K562 (cell line): ENCODE results near the gene CHRDL2. TPM values are rescaled to one million over a fixed set of nuclear protein-coding genes. Genes with fewer than 3 reads are reported as not detected.

Source experiments
- ATAC-seq: fragments of 200-7000 bp; cut with Tn5 transposase; 3 replicates; pipeline ENCODE4 v1.9.1; 2020; ENCODE audit warnings: moderate library complexity
- BruUV-seq: library from RNA; stranded (reverse); fragments of 400-500 nt; replicated peaks from 2 replicates; lab custom pipeline; 2021; lab: Mats Ljungman, UMichigan
- CTCF ChIA-PET: fragments of 300-600 bp; formaldehyde crosslinking; extraction: SDS; loops from one replicate; lab custom pipeline; 2021; ENCODE audit warnings: low intra/inter-chr PET ratio; lab: Yijun Ruan, JAX
- POLR2A ChIA-PET: fragments of 300-600, 350-650 bp; sonication (Branson Sonifier 250); formaldehyde crosslinking; extraction: SDS; loops from one replicate; lab custom pipeline; 2021; ENCODE audit warnings: antibody characterized with exemption, inconsistent platforms; lab: Yijun Ruan, JAX
- DNase-seq, 4 experiments: peaks; one replicate each; pipeline versions ENCODE4 v3.0.0 to v3.0.0-alpha.2; 2011 to 2018; ENCODE audit warnings: low spot score in 3 of 4, mixed read lengths in 3 of 4; ENCODE audit errors: extremely low read depth in 1 of 4
- FAIRE-seq: peaks from 2 replicates; lab custom pipeline; 2011; peaks lifted over from hg19 to GRCh38; lab: Jason Lieb, UNC
- H2AFZ ChIP-seq: 2 replicates; pipeline ENCODE4 v1.6.0; 2011; ENCODE audit warnings: low read depth, low read length, control low read depth, inconsistent platforms
- H3K27ac ChIP-seq: fragments of 200-600 bp; 3 replicates; pipeline ENCODE4 v1.8.0; 2011; ENCODE audit warnings: low read depth, mild to moderate bottlenecking, control low read depth, inconsistent platforms, low read length, moderate library complexity, mixed read lengths; ENCODE audit errors: extremely low read depth
- H3K27me3 ChIP-seq, 2 experiments: fragments of 300-600 bp in 1 of 2; 2 replicates in 1 of 2; 3 replicates in 1 of 2; pipeline versions ENCODE4 v1.6.0 to v1.8.0; 2011; ENCODE audit warnings: inconsistent platforms in 2 of 2, low read length in 2 of 2, mild to moderate bottlenecking in 1 of 2, mixed read lengths in 1 of 2, moderate library complexity in 1 of 2; ENCODE audit not compliant: control insufficient read depth in 2 of 2, insufficient read depth in 2 of 2
- H3K36me3 ChIP-seq: fragments of 300-600 bp; 3 replicates; pipeline ENCODE4 v1.8.0; 2011; ENCODE audit warnings: mild to moderate bottlenecking, low read length, inconsistent platforms; ENCODE audit not compliant: control insufficient read depth, insufficient read depth
- H3K4me1 ChIP-seq, 2 experiments: fragments of 200-600 bp in 1 of 2; replicated peaks in 1 of 2; 2 replicates in 1 of 2; 3 replicates in 1 of 2; pipeline versions ENCODE4 v1.5.1 to v1.8.0; 2011; ENCODE audit warnings: inconsistent platforms in 2 of 2, low read length in 2 of 2, mild to moderate bottlenecking in 1 of 2, mixed read lengths in 1 of 2, moderate library complexity in 1 of 2; ENCODE audit not compliant: control insufficient read depth in 2 of 2, insufficient read depth in 2 of 2
- H3K4me2 ChIP-seq: 2 replicates; pipeline ENCODE4 v1.6.1; 2011; ENCODE audit warnings: low read length, control low read depth, inconsistent platforms, mixed read lengths; ENCODE audit not compliant: insufficient read depth
- H3K4me3 ChIP-seq: fragments of 200-600 bp; sonication (generic), shearing (Covaris generic); 2 replicates; pipeline ENCODE4 v1.5.1; 2016; ENCODE audit warnings: control low read depth, inconsistent platforms
- H3K79me2 ChIP-seq: fragments of 200-600 bp; 3 replicates; pipeline ENCODE4 v1.8.0; 2011; ENCODE audit warnings: low read length, inconsistent platforms; ENCODE audit not compliant: control insufficient read depth, insufficient read depth
- H3K9ac ChIP-seq, 2 experiments: 2 replicates each; pipeline versions ENCODE4 v1.6.0 to v1.6.1; 2011; ENCODE audit warnings: low read depth in 2 of 2, low read length in 2 of 2, control low read depth in 1 of 2, inconsistent platforms in 1 of 2, mild to moderate bottlenecking in 1 of 2, mixed read lengths in 1 of 2; ENCODE audit not compliant: insufficient read depth in 1 of 2
- H3K9me1 ChIP-seq: one replicate; pipeline ENCODE4 v1.6.0; 2011; ENCODE audit warnings: inconsistent platforms, mild to moderate bottlenecking, low read length, moderate library complexity; ENCODE audit not compliant: control insufficient read depth, insufficient read depth
- H3K9me3 ChIP-seq: replicated peaks from 2 replicates; pipeline ENCODE4 v1.5.1; 2011; ENCODE audit warnings: low read depth, low read length, inconsistent platforms; ENCODE audit not compliant: control insufficient read depth, insufficient read depth
- H4K20me1 ChIP-seq: replicated peaks from 2 replicates; pipeline ENCODE4 v1.6.1; 2011; ENCODE audit warnings: low read length, inconsistent platforms, mixed read lengths; ENCODE audit not compliant: control insufficient read depth, insufficient read depth
- GTF2A2 ChIP-seq: IDR thresholded peaks from 2 replicates; pipeline ENCODE4 v1.6.1; 2016; ENCODE audit warnings: mild to moderate bottlenecking, missing genetic modification characterization, missing compliant biosample characterization
- JUN ChIP-seq, 2 experiments: sonication (generic) in 1 of 2; formaldehyde crosslinking in 1 of 2; IDR thresholded peaks; 2 replicates each; pipeline versions ENCODE4 v1.6.1 to v1.8.0; 2012 to 2022; ENCODE audit warnings: borderline replicate concordance in 2 of 2, mild to moderate bottlenecking in 2 of 2, improper control_type of control experiment in 1 of 2, low read depth in 1 of 2, low read length in 1 of 2, missing genetic modification reagents in 1 of 2
- MTF1 ChIP-seq: fragments of 250-450 bp; sonication (Bioruptor Pico); IDR thresholded peaks from 2 replicates; pipeline ENCODE4 v1.9.0; 2021; ENCODE audit warnings: moderate library complexity, mild to moderate bottlenecking, inconsistent platforms, borderline replicate concordance
- XRCC4 ChIP-seq: IDR thresholded peaks from one replicate; pipeline ENCODE4 v1.6.1; 2011; ENCODE audit not compliant: insufficient read depth, insufficient read length; ENCODE audit errors: extremely low read depth
- ZZZ3 ChIP-seq: fragments of 450-650 bp; IDR thresholded peaks from 2 replicates; pipeline ENCODE4 v1.6.1; 2016; ENCODE audit warnings: antibody characterized with exemption, mild to moderate bottlenecking, moderate library complexity
- WGBS: fragments of 100-300 bp; shearing (Covaris generic); methylation state at CpG from one replicate; pipeline ENCODE4 v1.1.6; 2016; ENCODE audit warnings: low coverage, mixed read lengths; ENCODE audit not compliant: insufficient coverage; ENCODE audit errors: missing lambda C conversion rate; 5-methylcytosine and 5-hydroxymethylcytosine counted together
- in situ Hi-C: fragments of 300-500 bp; cut with MboI; formaldehyde crosslinking; loops from 4 replicates; pipeline ENCODE4 v1.15.0; 2018; ENCODE audit warnings: inconsistent platforms, mixed read lengths
- intact Hi-C: fragments of 100-400 bp; cut with micrococcal nuclease; formaldehyde crosslinking; loops from 2 replicates; pipeline ENCODE4 v1.14.2; 2022
- polyA plus RNA-seq, 8 experiments: library from polyadenylated mRNA; depleted of rRNA in 4 of 8; stranded (reverse) in 5 of 8; unstranded in 3 of 8; fragments of >200 nt; fragmentation: Nextera tagmentation in 2 of 8; fragmentation: Illumina TruSeq in 1 of 8; extraction: Ambion mirVana in 2 of 8; extraction: Trizol in 1 of 8; gene quantifications; 2 replicates each; pipeline versions ENCODE4 v1.2.1 to v1.2.3, GENCODE V29; 2011 to 2014; ENCODE audit warnings: inconsistent platforms in 1 of 8, missing spikeins in 1 of 8
- total RNA-seq, 7 experiments: library from RNA; depleted of rRNA in 6 of 7; stranded (reverse); fragments of >200 nt in 6 of 7; fragmentation: Illumina TruSeq in 2 of 7; extraction: Trizol in 2 of 7; gene quantifications; 2 replicates each; pipeline versions ENCODE4 v1.2.1 to v1.2.3, GENCODE V29; 2011 to 2021; ENCODE audit warnings: low replicate concordance in 1 of 7

Gene CHRDL2
- total and polyA plus RNA-seq, 9 of the 15 experiments (the other 6 are each of a cell fraction or from before 2014, with no cell fraction given): not detected

GRCh38 chr11:74682731-74683278 is 48.4 kb downstream of the CHRDL2 start:
- Histone ChIP-seq H3K79me2 (no peaks in the 10 kb centered on the region), H2AFZ (no peak overlapping the region), H4K20me1 (no peaks in the 10 kb centered on the region), H3K9ac (no peak overlapping the region), H3K9me1 (no peaks in the 10 kb centered on the region), H3K4me3 (no peak overlapping the region), H3K4me2 (no peak overlapping the region), H3K27me3 (no peaks in the 10 kb centered on the region)
- DNase-seq (no peak), FAIRE-seq (no peak), ATAC-seq (no peak)
- ChIA-PET CTCF (no interaction called here), POLR2A (interaction anchor here (0.9 kb wide), 1 partner anchor 10 kb away, joined by 3 read pairs; no protein-coding TSS in a partner anchor)
- 68% methylated on average over 13 of the region's 14 CpGs for WGBS
- intact Hi-C loops (no loop called here), in situ Hi-C loops (no loop called here)
- no TSS peak for BruUV-seq
- no peak for TF ChIP-seq XRCC4
- TF ChIP-seq MTF1 (CRISPR knock-in tag): no peak
- TF ChIP-seq ZZZ3: no peak
- TF ChIP-seq JUN (IDR thresholded peaks at IDR 0.05; ENCODE audit: borderline replicate concordance, low read depth, low read length): no peak
- no peak for TF ChIP-seq JUN (CRISPR knock-in tag; IDR thresholded peaks at IDR 0.05; ENCODE audit: borderline replicate concordance)
- TF ChIP-seq GTF2A2: no peak
- TF ChIP-seq, all 486 proteins: peak for 0
- H3K9me3 ChIP-seq: no peaks in the 10 kb centered on the region
- no peak overlapping the region for H3K27ac ChIP-seq
- peaks cover 5 to 11% of the 10 kb centered on the region in 2 experiments; a peak in 4 of 5 replicates for H3K4me1 ChIP-seq
- no peaks in the 10 kb centered on the region for H3K36me3 ChIP-seq
